Inflammatory macrophage treated with lipopolysaccharide for 1 hour (primary cell): ENCODE data around the gene GJA5.
"Not testable (repeated sequence)": the region's sequence is repeated elsewhere in the genome, so short reads cannot be mapped to it uniquely, and the experiment has no call there.

Source experiments
- DNase-seq, 2 donors: peaks; one replicate each; pipeline ENCODE4 v3.0.0-alpha.2; 2020 to 2022

The GJA5 gene

DNA sequence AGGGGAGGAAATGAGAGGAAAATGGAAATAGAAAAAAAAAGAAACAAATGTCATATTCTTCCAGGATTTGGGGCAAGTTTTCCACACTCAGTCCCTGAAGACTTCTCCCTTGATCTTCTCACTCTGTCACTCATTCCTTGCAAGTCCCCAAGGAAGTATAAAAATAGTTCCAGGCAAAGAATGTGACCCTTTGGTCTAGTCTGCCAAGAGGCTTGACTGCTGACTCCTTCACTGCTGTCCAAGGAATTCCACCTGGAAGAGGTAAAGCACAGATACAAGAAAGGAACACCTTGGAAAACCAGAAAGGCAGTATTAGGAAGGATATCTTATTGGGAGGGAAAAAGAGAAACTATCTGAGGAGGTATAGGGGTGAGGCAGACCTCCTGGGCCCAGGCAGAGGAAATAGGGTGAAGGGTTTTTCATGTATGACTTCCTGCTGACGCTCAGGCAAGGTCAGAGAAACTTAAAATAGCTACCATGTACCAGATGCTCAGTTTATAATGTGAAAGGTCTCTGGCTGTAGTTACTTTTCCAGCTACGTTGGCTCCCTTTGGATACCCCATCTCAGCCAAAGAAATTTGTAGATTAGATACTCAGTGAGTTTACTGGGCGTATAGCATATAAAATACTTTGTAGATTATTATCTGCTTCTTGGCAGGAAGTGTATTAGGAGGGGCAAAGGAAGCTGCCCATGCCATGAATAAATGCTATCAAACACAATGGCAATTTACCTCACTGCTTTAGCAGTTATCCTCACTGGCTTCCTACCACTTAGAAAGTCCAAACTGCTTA, 2.0 kb upstream of the GJA5 start:
- DNase-seq = no peak

DNA sequence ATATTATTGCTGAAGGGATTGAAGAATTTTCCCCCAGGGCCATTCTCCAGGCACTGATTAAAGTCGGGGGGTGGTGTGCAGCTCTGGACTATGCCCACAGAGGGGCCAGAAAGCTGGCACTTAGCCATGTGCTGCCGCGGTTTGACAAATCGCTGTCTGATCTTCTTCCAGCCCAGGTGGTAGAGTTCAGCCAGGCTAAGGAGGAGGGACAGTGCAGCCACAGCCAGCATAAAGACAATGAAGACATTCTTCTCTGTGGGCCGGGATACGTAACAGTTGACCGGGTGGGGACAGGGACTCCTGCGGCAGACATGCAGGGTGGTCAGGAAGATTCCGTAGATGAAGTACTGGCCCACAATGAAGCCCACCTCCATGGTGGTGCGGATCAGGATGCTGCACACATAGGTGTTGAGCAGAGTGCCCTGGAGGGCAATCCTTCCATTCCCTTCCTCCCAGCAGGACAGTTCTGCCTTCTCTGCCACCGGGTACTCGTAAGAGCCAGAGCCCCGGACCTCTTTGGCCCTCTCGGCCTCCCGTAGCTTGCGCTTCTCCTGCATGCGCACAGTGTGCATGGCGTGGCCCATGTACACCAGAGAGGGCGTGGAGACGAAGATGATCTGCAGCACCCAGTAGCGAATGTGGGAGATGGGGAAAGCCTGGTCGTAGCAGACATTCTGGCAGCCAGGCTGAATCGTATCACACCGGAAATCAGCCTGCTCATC, 1.9 kb downstream of the GJA5 start:
- no peak for DNase-seq

DNA sequence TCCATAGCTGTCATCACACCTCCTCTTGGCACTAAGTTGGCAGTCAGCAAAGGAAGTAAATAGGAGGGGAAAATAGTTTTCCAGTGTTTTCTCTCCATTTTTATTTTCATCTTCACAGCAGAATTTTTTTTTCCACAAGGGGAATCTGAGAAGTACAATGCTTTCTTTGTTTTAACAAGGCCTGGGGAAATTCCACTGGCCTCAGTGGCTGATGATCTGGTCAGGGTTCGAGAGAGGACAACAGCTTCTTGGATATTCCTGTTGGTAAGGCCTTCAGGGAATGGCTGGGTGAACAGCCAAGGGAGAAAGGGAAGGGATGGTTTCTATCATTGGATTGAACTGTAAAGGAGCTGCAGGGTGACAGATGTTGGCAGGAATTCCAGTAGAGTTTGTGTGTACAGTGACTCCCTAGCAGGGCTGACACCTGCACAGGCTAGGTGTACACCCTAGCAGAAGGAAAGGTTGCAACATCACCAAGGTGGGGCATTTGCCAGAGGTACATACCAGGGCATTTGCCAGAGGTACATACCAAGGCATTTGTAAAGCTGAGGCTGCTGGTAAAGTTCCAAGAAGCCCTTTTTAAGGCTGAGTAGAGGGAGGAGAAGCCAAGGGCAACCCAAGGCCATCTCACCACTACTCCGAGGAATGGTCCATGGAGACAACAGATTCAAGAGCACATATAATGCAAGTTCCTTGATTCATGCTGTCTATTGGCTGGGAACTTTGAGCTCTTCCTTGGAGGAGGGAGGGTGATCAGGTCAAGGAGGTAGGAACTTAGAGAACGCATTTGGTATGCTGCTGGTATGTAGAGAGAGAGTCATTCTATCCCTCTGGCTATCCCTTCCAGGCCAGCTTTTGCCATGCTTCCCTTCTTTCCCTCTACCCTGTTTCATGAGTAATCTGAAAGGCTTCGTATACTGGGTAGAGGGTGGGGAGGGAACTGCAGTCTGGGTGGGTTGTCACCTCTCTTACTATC, 3.1 kb downstream of the GJA5 start:
- DNase-seq = no peak

DNA sequence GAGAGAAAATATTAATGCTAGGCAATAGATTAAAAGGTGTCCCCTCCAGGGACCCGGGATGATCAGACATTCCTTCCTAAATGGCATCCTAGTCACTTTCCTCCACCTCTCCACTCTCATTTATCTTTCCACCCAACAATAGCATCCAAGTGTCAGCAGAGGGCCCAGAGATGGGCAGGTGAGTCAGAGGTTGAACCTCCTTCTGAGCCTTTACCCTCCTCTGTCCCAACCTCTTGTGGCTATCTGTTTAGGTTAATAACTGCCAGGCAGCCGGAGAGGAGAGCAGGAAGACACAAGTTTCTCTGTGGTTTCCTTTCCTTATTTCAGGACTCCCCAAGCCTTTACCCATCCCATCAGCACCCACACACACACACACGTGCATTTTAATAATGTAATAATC, 4.1 kb downstream of the GJA5 start:
- no peak for DNase-seq

DNA sequence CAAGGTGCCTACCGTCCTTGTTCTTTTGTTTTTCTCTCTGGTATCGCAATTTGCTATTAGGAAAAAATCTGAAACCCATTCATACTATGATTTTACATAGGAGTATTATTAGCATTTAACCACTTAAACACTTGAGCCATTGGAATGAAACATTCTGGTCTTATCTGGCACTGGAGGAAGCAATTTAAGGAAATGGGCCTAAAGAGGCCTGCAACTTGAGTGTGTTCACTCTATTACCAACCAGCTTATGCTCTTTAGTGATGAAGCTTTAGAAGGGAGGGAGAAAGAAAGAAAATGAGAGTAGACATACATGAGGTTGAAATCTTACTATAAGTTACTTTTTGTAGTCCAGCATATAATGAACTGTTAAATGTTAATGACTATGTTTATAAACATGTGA, 5.7 kb downstream of the GJA5 start:
- DNase-seq = no peak

DNA sequence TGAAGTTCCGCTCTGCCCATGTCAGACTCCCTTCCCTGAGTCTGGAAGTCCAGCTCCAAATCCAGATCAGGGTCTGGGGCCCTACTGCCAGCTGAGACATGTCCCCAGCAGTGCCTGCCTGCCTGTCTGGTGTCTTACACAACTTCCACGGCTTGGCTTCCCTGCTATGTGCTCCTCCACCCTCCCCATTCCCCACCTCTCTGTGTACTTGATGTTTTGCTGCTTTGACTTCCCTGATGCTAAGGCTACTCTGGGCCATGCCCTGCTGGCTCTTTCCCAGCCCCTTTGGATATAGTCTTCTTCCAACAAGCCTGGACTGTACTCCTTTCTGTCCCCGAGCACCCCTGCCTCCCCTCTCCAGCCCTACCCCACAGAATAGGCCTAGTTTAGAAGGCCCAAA, 7.3 kb downstream of the GJA5 start:
- DNase-seq = no peak

DNA sequence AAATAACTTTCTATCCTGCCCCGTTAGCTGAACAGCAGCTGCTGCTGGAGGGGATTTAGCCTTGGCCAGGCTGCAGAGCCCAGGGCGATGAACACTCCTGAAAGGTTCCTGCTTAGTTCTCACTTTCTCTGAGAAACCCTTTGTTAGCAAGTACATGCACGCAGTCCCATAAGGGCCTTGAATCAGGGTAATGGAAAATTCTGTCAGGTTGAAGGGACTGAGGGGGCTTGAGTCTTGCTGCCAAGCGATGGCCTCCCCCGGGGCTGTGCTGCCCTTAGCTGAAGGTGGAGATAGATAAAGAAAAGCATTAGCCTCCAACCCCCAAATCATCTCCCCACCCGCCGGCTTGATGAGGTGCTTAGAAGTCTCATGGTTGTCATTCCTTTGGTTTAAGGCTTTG, 7.9 kb downstream of the GJA5 start:
- no peak for DNase-seq

DNA sequence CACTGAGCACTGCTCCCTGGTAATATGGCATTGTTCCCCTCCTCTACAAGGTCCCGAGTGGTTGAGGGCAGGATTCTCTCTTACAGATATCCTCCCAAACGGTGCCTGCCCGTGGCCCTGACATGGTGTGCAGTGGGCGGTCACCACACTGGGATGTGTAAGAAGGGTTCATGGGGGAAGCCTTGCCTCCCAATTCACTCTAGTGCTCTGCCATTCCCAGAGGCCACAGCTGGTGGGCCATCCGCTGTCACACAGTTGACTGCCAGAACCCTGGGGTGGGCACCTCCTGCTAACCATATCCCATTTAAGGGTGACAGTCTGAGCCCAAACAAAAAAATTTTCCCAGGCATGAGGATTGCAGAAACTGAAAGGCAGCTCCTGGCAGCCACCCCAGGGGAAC, 9.1 kb downstream of the GJA5 start:
- no peak for DNase-seq

DNA sequence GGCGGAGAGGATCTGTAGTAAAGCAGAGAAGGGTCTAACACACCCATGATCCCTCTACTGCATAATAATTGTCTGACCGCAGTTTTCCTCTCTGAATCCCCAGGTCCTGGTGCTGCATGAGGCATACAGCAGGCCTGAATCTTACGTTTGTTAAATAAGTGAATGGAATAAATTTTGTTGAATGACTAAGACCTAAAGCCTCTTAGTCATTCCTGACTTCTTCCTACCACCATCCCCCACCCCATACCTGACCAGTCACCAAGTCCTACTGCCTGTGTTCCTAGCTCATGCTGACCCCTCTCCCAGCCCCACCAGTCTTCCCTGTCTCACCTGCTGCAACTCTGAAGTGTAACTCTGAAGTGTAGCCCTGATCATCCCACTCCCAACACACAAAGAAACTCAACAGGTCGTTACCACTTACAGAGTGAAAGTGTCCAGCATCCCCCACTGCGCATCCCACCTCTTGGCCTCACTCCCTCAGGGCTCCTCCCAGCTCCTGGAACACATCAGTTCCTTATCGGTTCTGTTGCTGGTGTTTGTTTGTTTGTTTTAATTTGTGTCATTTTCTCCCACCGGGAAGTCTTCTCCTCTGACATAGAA, 9.7 kb downstream of the GJA5 start:
- no peak for DNase-seq

DNA sequence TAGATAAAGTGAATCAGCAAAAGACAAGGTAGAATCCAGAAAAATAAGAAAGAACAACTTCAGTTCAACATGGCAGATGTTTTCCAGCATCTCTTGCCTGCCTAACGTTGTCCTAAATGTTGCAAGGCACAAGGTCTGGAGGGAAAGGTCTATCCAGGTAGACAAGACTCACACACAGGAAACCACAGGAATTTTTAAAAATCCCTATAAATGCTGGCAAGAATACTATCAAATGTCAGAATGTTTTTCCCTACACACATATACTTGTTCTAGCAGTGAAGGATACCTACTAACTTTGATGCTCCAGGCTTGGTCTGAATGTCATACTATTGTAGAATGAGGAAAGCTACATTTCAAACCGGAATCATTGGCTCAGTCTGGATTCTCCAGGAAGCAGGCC, 10.6 kb downstream of the GJA5 start:
- DNase-seq = no peak

DNA sequence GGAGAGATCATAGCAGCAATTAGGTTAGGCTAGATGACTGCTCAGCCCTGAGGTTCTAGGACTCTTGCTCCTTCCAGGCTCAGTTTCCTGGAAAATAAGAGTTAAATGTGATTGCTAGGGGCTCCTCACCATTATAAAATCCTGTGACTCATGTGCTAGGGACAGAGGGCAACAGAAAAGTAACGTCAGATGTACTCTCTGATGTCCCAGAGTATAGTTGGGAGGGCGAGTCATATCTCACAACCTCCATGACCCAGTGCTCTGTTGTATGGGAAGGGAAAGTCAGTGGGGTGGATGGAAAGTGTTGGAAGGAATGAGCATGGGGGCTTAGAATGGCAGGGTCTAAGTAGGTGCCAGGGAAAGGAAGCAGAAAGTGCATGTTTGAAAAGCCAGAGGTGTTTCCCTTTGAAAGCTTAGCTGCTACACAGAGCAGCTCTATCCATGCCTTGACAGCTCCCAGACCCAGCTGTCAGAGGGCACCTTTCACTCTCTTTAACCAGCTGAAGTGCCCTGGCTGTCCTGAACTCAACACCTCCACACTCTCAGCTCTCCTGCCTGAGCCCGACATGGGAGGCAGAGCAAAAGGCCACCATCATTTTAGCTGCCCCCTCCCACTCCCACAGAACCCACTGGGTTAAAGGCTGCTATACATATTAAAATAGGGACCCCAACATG, 11.6 kb downstream of the GJA5 start:
- no peak for DNase-seq

DNA sequence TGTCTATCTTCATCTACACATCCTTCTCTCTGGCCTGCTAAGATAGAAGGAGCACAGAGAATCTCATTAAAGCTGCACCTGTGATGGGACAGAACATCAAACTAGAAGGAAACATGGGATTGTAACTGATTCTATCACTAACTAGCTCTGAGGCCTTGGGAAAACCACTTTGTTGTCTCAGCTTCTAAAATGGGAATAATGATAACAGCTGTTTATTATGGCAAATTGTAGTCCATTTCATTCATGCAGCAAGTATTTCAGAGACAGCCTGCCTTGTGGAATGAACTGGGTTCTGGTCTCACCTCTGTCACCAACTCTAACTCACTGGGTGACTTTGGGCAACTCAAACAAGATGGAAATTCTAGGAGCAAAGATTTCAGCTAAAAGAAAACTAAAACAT, 12.4 kb downstream of the GJA5 start:
- DNase-seq = no peak

DNA sequence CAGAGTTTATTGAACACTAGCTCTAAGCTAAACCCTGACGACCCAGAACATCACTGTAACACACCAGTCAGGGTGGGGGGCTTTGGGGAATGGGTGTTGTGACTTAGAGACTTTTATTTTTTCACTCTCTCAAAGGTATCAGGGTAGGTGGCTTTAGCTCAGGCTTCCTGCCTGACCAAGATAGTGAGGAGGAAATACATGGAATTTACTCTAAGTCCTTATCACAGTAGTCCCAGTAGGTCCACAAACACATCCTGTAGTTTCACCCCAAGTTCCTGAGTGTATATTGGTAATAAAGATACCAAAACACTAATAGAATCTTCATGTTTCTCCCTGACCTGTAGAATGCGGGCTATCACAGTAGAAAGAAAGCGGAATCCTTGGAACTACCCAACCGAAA, 15.1 kb downstream of the GJA5 start:
- no peak for DNase-seq

DNA sequence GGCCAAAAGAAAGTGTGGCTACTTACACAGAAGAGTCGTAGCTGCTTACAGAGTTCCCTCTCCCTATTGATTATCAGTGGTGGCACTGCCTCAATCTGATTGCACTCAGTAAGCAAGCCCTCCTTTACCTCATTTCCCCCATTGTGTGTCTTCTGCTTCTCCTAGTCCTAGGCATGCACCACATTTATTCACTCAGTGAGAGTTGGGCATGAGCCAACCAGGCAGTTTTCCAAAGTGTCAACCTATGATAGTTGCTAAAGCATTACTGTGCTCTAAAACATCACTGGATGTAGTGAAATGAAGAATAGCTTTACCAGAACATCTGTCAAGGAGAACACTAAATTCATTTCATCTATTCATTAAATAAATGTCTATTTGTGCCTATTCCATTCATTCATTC, 19.3 kb downstream of the GJA5 start:
- DNase-seq = no peak

DNA sequence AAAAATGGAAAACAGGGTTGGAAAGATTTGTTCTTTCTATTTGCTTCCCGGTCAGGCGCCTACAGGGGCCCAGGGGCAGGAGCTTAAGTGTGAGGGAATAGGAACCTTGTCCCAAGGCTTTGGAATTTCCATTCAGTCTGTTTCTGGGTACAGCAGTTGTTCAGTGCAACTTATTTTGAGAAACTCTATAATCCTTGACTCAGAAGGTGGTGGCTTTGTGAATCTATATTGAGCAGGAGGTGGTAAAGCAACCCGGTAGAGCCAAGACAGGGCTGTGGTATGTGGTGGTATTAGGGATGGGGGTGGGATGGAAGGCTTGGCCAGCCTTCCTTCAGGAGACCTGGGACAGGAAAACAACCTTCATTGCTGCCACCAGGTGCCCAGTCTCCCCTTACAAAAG, 20.0 kb downstream of the GJA5 start:
- no peak for DNase-seq

DNA sequence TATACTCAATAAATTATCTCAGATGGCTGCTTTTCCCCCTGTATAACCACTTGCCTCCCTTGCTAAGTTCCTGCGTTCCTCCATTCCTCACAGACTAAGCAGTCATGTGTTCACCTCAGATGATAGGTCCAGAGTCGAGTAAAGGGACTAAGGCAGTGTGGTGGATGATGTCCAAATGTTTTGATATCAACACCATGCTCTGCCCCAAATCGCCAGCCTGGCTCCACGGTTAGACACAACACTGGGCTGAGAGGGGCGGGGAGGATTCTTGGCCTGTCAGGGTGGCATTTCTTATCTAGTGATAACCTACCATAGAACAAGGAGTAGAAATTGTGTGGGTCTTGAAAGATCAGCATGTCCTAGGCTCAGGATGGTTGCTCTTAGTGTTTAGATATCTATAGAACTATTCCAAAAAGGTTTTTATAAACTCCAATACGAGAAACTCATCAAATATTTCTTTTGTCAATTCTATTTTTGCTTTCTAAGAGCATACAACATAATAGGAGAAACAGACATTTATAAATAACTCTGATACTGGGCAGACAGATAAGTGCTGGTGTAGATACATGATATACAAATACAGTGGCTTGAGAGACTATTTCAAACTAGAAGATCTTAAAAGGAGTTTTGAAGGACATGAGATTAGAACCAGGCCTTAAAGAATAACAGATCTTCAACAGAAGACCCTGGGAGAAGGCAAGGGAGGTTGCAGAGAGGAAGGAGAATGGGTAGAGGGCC, 21.5 kb downstream of the GJA5 start:
- no peak for DNase-seq

DNA sequence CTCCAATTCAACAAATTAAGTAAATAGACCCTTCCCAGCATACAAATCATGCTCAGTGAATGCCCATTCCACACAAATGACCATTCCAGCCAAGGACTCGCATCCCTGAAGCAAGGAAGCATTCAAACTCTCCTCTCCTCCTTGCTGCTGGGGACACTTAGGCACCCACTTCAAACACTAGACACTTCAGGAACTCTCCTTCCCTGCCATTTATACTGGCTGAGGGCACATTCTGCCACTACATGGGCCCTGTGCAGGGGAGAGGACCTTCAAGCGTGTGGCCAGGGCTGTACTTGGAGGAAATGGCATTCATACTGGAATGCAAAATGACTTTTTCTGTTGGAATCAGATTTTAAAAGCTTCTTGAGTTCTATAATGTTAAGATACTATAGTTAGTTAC, 22.3 kb downstream of the GJA5 start:
- DNase-seq = no peak

DNA sequence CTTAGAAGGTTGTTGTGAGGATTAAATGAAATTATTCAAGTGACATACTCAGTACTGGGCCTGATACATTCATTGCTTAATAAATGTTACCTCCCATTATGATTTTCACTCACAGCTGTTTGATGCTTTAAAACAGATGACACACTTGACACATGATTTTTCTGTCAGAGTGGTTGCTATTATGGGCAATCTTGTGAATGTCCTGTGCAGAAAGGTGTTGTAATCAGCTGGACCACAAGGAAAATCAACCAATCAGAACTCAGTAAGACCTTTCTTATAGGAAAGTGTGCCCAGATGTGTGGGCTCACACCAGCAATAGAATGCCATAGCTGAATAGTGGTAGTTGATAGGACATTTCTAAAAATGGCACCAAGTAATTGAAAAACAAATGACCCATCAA, 23.5 kb downstream of the GJA5 start:
- DNase-seq = peak; percentile 7 to 78

DNA sequence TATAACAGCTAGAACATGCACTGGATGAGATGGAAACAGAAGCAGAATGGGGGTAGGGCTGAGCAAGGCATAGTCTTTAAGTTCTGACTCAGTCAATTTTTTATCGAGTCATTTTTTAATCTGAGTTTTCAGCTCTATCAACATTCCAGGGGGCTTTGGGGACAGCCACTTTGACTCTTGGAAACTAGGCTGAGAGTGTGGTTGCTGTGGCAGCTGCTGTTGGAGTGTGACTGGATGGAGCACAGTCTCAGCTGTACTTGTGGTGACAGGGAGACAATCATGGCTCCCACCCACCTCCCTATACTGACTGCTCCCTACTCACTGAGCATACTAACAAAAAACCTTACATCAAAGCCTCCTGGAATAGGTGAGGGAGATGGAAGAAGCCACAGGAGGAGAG, 25.0 kb downstream of the GJA5 start:
- DNase-seq = no peak

DNA sequence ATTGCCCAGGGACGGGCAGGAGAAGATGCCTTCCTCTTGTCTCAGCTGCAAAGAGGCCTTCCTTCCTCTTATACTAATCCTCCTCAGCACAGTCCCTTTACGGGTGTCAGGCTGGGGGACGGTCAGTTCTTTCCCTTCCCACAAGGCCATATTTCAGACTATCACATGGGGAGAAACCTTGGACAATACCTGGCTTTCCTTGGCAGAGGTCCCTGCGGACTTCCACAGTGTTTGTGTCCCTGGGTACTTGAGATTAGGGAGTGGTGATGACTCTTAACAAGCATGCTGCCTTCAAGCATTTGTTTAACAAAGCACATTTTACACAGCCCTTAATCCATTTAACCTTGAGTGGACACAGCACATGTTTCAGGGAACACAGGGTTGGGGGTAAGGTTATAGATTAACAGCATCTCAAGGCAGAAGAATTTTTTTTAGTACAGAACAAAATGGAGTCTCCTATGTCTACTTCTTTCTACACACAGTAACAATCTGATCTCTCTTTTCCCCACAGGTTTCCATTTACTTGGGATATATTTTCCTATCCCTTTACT, 26.0 kb downstream of the GJA5 start:
- not testable (repeated sequence) for DNase-seq

DNA sequence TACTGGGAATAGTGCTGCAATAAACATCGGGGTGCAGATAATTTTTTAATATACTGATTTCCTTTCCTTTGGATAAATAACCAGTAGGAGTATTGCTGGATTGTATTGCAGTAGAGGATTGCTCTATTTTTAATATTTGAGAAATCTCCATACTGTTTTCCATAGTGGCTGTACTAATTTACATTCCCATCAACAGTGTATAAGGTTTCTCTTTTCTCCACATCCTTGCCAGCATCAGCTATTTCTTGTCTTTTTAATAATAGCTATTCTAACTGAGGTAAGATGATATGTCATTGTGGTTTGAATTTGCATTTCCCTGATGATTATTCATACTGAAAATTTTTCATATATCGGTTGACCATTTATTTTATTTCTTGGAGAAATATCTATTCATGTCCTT, 31.1 kb downstream of the GJA5 start:
- no peak for DNase-seq
